ENCODE data around the gene MARCO.

DNA sequence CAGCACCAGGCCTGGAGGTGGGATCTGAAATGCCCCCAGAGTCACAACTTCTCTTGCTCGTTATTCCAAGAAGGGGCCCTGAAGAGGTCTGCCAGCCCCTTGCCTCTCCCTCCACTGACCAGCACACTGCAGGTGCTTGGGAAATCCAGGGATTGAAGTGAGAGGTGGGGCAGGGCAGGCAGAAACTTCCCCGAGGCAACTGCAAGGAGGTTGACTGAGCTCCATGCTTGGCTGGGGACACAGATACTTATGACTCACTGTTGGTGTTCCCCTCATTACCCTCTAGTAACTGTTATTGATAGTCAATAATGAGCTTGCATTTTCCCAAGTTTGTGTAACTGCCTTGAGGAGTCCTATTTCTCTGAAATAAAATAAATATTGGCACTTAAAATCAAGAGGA, 47.5 kb downstream of the MARCO start:
- TF ChIP-seq CTCF (IDR thresholded peaks at IDR 0.05) (no peak), POLR2A (IDR thresholded peaks at IDR 0.05) (no peak)
